Measurements from ENCODE around the gene KCNH2. TPM values are rescaled to one million over a fixed set of nuclear protein-coding genes. Genes with fewer than 3 reads are reported as not detected.
A peak's percentile ranks its signal among the peaks of the same experiment; 100 is the strongest.

KCNH2 gene
- total RNA-seq, 4 donors from 2014 or later, result 0.15 to 1.1 (median 0.36) TPM

DNA sequence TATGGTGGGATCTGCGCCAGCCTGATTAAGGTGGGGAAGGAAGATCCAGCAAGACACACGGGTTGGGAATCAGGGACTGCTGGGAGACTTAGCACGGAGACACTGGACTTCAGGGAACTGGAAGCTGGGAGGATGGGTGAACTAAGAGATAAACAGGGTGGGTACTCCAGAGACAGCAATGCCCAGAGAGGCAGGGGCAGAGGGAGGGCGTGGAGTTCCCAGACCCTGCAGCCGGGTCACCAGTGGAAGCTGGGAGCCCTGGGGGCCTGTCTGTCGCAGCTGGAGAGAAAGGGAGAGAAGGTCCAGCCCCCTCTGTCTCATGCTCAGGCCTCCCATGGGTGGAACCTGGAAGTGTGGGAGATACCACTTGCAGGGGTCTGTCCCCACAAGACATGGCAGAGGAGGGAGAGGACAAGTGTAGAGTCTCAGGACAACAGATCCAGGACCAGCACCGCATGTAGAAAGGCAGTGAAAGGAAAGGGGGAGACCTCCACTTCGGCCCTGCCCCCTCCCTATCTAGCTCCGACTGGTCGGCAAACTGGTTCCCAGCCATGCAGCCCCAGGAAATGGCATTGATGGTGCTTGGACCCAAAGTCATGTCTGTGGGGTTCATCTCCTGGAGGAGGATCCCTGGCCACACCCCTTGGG, 81.4 kb downstream of the KCNH2 start:
- 44 to 46% methylated on average over 10 of the region's 10 CpGs for WGBS, 2 donors

GRCh38 chr7:150895809-150896208, 82.3 kb downstream of the KCNH2 start:
- intact Hi-C loops (cut with DNase I; ENCODE audit: low total_unique reads), result loop anchor here (10.0 kb wide), 1 partner anchor 219 kb away; no protein-coding TSS in a partner anchor
- no peak overlapping the region for H3K4me3 ChIP-seq (ENCODE audit: low read depth, poor library complexity, severe bottlenecking)
- DNase-seq (ENCODE audit: low spot score in 2 of 2), result no peak
- WGBS, 2 donors, result 48 to 51% methylated on average over 2 of the region's 2 CpGs
- TF ChIP-seq POLR2A (IDR thresholded peaks at IDR 0.05), result no peak
- TF ChIP-seq, protein P1, sequence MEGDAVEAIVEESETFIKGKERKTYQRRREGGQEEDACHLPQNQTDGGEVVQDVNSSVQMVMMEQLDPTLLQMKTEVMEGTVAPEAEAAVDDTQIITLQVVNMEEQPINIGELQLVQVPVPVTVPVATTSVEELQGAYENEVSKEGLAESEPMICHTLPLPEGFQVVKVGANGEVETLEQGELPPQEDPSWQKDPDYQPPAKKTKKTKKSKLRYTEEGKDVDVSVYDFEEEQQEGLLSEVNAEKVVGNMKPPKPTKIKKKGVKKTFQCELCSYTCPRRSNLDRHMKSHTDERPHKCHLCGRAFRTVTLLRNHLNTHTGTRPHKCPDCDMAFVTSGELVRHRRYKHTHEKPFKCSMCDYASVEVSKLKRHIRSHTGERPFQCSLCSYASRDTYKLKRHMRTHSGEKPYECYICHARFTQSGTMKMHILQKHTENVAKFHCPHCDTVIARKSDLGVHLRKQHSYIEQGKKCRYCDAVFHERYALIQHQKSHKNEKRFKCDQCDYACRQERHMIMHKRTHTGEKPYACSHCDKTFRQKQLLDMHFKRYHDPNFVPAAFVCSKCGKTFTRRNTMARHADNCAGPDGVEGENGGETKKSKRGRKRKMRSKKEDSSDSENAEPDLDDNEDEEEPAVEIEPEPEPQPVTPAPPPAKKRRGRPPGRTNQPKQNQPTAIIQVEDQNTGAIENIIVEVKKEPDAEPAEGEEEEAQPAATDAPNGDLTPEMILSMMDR (IDR thresholded peaks at IDR 0.05), result no peak

More for the DNA sequence above, 81.4 kb downstream of the KCNH2 start:
- TF ChIP-seq POLR2A (IDR thresholded peaks at IDR 0.05), result no peak
- TF ChIP-seq, protein P1 (IDR thresholded peaks at IDR 0.05), result no peak
- no peak overlapping the region for H3K4me3 ChIP-seq (ENCODE audit: low read depth, poor library complexity, severe bottlenecking)
- DNase-seq (ENCODE audit: low spot score in 2 of 2), result peak in 1 of 2 donors; percentile 67
- intact Hi-C loops (cut with DNase I; ENCODE audit: low total_unique reads), result loop anchor here (10.0 kb wide), 1 partner anchor 218 kb away; no protein-coding TSS in a partner anchor

Other genes with a start within 250 kb of the KCNH2 start
- 10 to 100 TPM in 2 of 4 donors, 1 to 10 TPM in 2; 4.6 to 18.7 (median 10.9) TPM for gene GIMAP5, start 240.9 kb downstream of the KCNH2 start, total RNA-seq
- gene TMEM176B, start 178.0 kb downstream of the KCNH2 start, total RNA-seq, result 10 to 100 TPM in 1 of 4 donors, 1 to 10 TPM in 3; 2.5 to 16.6 (median 6.1) TPM
- gene TMEM176A, start 177.6 kb downstream of the KCNH2 start, total RNA-seq, result 10 to 100 TPM in 2 of 4 donors, 1 to 10 TPM in 2; 4.8 to 10.2 (median 9.5) TPM
- 1 to 10 TPM; 1.2 to 6.7 (median 3.5) TPM for gene AOC1, start 125.8 kb downstream of the KCNH2 start, total RNA-seq
- gene NOS3, start 12.7 kb upstream of the KCNH2 start, total RNA-seq, result 1 to 10 TPM; 4.0 to 8.9 (median 5.8) TPM
- gene ATG9B, start 46.2 kb upstream of the KCNH2 start, total RNA-seq, result 100 to 1,000 TPM in 1 of 4 donors, 10 to 100 TPM in 3; 47.6 to 125 (median 59.8) TPM
- 10 to 100 TPM; 22.9 to 35.2 (median 27.6) TPM for gene ABCB8, start 50.1 kb upstream of the KCNH2 start, total RNA-seq
- 1 to 10 TPM; 2.3 to 2.9 (median 2.5) TPM for gene ASIC3, start 70.2 kb upstream of the KCNH2 start, total RNA-seq
- 10 to 100 TPM in 1 of 4 donors, 1 to 10 TPM in 3; 3.9 to 13.7 (median 7.2) TPM for gene CDK5, start 79.6 kb upstream of the KCNH2 start, total RNA-seq
- 10 to 100 TPM; 56.3 to 83.5 (median 67.7) TPM for gene SLC4A2, start 81.3 kb upstream of the KCNH2 start, total RNA-seq
- 10 to 100 TPM; 47.4 to 80.7 (median 69.0) TPM for gene FASTK, start 102.5 kb upstream of the KCNH2 start, total RNA-seq
- 10 to 100 TPM; 58.5 to 61.7 (median 60.4) TPM for gene TMUB1, start 105.2 kb upstream of the KCNH2 start, total RNA-seq
- gene AGAP3, start 108.2 kb upstream of the KCNH2 start, total RNA-seq, result 100 to 1,000 TPM in 3 of 4 donors, 10 to 100 TPM in 1; 81.2 to 132 (median 102) TPM
- gene GBX1, start 189.4 kb upstream of the KCNH2 start, total RNA-seq, result 1 to 10 TPM in 1 of 4 donors, not detected in 3; 2.4 TPM
- not detected for gene ASB10, start 208.9 kb upstream of the KCNH2 start, total RNA-seq
- not detected for gene H2BK1, start 232.2 kb upstream of the KCNH2 start, total RNA-seq
- gene ABCF2, start 248.9 kb upstream of the KCNH2 start, total RNA-seq, result 100 to 1,000 TPM in 1 of 4 donors, 10 to 100 TPM in 3; 16.4 to 267 (median 29.1) TPM

Data from lower leg skin (tissue), 4 donors.